Motor neuron (in vitro differentiated cells): ENCODE data around the gene SIRT3. TPM values are rescaled to one million over a fixed set of nuclear protein-coding genes. Genes with fewer than 3 reads are reported as not detected.

Source experiments
- total RNA-seq, 8 experiments: library from RNA; unstranded; fragments of 300-600 nt; gene quantifications; 2 replicates each; pipeline versions ENCODE4 v1.2.3 to v1.2.4, GENCODE V29; 2022

Gene SIRT3
- total RNA-seq, 8 experiments from 2014 or later: 15.1 to 35.0 (median 16.6) TPM

Other genes starting within 250 kb of the SIRT3 start
- gene SCGB1C1, start 43.3 kb downstream of the SIRT3 start, total RNA-seq: not detected
- gene BET1L, start 28.9 kb downstream of the SIRT3 start, total RNA-seq: 10 to 100 TPM; 17.7 to 35.6 (median 31.3) TPM
- 10 to 100 TPM; 39.0 to 94.0 (median 64.1) TPM for gene RIC8A, start 28.6 kb downstream of the SIRT3 start, total RNA-seq
- gene PSMD13, start 634 bp upstream of the SIRT3 start, total RNA-seq: 100 to 1,000 TPM; 106 to 155 (median 141) TPM
- under 1 TPM in 4 of 8 experiments, not detected in 4; 0.14 to 0.33 (median 0.16) TPM for gene NLRP6, start 42.1 kb upstream of the SIRT3 start, total RNA-seq
- gene PGGHG, start 52.8 kb upstream of the SIRT3 start, total RNA-seq: 10 to 100 TPM in 2 of 8 experiments, 1 to 10 TPM in 3, under 1 TPM in 3; 0.60 to 40.6 (median 3.3) TPM
- 1 to 10 TPM in 2 of 8 experiments, under 1 TPM in 1, not detected in 5; 0.51 to 1.5 (median 1.1) TPM for gene IFITM5, start 63.2 kb upstream of the SIRT3 start, total RNA-seq
- gene IFITM2, start 71.5 kb upstream of the SIRT3 start, total RNA-seq: 100 to 1,000 TPM in 4 of 8 experiments, 10 to 100 TPM in 1, 1 to 10 TPM in 2, under 1 TPM in 1; 0.38 to 809 (median 64.6) TPM
- 1,000 to 10,000 TPM in 2 of 8 experiments, 100 to 1,000 TPM in 2, under 1 TPM in 1, not detected in 3; 0.16 to 1,915 (median 317) TPM for gene IFITM1, start 77.7 kb upstream of the SIRT3 start, total RNA-seq
- gene IFITM3, start 84.5 kb upstream of the SIRT3 start, total RNA-seq: 1,000 to 10,000 TPM in 1 of 8 experiments, 100 to 1,000 TPM in 3, 10 to 100 TPM in 1, 1 to 10 TPM in 3; 1.1 to 1,534 (median 213) TPM
- 100 to 1,000 TPM in 1 of 8 experiments, 10 to 100 TPM in 6, 1 to 10 TPM in 1; 9.7 to 103 (median 70.9) TPM for gene B4GALNT4, start 133.2 kb upstream of the SIRT3 start, total RNA-seq
- gene PKP3, start 157.9 kb upstream of the SIRT3 start, total RNA-seq: 10 to 100 TPM in 1 of 8 experiments, 1 to 10 TPM in 3, under 1 TPM in 3, not detected in 1; 0.21 to 24.4 (median 3.2) TPM
- 100 to 1,000 TPM in 1 of 8 experiments, 10 to 100 TPM in 7; 19.5 to 131 (median 28.5) TPM for gene SIGIRR, start 178.7 kb upstream of the SIRT3 start, total RNA-seq
- gene ANO9, start 205.7 kb upstream of the SIRT3 start, total RNA-seq: 1 to 10 TPM in 3 of 8 experiments, under 1 TPM in 4, not detected in 1; 0.11 to 4.3 (median 0.60) TPM
- 10 to 100 TPM; 11.4 to 37.9 (median 21.2) TPM for gene PTDSS2, start 213.9 kb upstream of the SIRT3 start, total RNA-seq